CMK (cell line): ENCODE measurements around the gene REEP5.
A peak's percentile ranks its signal among the peaks of the same experiment; 100 is the strongest.
"Not testable (repeated sequence)": the region's sequence is repeated elsewhere in the genome, so short reads cannot be mapped to it uniquely, and the experiment has no call there.

ENCODE experiments used
- DNase-seq: peaks from one replicate; pipeline ENCODE4 v3.0.0-alpha.2; 2010; ENCODE audit warnings: low read depth

REEP5 gene

DNA sequence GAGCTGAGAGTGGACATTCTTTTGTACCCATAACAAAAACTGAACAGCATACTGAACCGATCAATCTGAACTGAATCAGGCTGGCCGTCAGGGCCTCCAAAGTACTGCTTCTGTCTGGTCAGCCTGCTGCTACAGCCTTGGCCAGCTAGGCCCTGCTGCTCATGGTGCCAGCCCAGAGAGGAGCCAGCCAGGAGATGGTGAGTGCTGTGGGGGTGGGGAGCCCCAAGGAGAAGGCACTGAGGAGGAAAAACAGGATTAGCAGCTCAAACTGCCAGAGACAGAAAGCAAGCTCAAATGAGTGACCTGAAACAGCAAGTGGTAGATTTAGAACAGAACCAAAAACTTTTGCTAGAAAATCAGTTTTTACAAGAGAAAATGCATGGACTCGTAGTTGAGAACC lies 37.0 kb downstream of the REEP5 start:
- DNase-seq: no peak

DNA sequence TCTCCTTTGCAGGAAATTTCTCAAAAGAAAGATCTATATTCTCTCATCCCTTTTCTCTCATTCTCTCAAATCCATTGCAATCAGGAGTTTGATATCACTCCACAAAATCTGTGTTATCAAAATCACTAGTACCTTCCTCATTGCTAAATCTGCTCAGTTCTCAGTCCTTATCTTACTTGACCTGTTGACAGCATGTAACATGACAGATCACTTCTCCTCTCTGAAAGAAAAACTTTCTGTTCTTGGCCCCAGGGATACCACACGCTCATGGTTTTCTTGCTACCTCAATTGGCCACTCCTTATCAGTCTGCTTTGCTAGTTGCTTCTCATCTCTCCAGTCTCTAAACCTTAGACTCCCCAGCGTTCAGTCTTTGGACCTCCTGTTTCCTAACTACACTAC lies 38.8 kb downstream of the REEP5 start:
- DNase-seq: no peak

DNA sequence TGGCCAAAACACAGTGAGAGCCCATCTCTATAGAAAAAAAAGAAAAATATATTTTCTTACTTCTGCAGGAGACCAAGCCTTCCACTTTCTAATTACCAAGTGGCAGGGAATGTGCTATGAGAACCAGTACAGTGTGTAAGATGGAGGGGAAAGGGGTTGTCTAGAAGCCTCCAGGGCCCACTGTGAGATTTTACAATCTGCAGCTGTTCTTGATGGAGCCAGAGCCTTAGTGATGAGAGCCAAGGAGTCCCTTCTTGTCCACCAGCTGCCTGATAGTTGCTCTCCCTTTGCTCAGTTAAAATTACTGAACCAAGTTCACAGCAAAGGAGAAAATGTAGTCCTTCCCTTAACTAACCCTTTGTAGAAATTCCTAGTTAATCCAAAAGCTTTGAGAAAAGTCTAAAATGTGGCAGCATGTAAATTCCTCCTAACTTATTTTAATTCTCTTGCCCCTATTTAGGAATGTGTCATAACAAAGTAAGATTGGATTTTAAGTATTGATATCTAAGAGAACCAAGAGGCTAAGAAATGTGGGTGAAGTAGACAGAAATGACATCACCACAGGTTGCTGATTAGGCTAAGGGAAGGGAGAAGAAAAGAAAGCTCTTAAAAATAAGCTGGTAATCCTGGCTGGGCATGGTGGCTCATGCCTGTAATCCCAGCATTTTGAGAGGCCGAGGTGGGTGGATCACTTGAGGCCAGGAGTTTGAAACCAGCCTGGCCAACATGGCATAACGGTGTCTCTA lies 41.6 kb downstream of the REEP5 start:
- no peak for DNase-seq

DNA sequence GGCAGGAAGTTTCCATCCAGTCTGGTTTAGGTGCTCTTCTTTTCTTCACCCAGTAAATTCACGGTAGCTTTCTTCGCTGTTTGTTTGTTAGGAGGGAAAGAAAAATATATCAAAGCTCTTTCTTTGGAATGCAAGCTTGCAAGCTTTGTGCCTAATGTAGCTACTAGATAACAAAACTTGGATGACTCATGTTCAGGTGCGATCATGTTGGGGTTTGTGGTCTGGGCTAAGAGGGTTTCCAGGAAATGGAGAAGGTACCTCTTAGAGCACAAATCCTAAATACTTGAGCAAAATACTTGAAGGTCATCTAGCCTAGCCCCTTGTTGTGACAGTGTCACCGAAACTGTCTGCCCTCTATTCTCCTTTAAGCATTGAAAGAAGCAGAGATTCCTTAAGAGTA lies 43.3 kb downstream of the REEP5 start:
- no peak for DNase-seq

DNA sequence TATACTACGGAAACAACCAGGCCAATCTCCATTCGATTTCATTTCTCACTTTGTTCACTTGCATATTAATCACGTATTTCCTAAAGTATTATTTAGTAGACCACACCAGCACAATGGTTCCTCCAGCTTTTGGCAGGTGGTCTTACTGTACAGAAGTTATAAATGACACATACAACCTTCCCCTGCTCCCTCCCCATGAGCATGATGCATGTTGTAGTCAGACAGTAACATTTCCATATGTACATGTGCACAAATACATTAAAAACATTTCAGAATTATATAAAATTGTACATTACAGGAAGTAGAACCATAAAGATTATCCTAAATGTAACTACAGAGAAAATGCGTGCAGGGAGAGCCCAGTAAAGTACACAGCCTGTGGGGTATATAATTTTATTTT lies 43.9 kb downstream of the REEP5 start:
- no peak for DNase-seq

DNA sequence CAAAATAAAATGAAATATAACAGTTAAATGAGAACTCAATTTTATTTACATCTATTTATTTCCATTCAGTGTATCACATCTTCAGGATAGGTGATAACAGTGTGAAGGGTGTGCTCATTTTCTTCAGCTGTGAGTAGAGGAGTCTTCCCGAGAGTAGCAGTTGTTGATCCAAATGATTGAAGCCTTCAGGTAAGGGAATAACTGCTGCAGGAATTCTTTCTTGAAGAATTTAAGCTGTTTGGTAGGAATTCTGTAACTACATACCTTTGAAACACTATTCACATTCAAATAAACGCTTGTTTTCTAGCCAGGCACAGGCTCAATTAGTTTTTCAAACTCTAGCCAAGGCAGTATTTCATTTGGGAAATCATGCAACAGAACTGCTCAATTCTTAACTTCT lies 45.7 kb downstream of the REEP5 start:
- DNase-seq: no peak

DNA sequence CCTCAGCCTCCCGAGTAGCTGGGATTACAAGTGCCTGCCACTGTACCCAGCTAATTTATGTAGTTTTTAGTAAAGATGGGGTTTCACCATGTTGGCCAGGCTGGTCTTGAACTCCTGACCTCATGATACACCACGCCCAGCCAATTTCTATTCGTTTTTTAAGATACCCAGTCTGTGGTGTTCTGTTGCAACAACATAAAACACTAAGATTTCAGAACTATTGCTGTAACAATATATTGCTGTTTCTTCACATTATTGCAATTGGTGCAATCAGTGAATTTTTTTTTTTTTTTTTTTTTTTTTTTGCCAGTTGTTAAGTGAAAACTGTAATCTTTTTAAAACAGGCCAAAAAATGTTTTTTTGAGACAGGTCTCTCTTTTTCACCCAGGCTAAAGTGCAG lies 51.1 kb downstream of the REEP5 start:
- no peak for DNase-seq

DNA sequence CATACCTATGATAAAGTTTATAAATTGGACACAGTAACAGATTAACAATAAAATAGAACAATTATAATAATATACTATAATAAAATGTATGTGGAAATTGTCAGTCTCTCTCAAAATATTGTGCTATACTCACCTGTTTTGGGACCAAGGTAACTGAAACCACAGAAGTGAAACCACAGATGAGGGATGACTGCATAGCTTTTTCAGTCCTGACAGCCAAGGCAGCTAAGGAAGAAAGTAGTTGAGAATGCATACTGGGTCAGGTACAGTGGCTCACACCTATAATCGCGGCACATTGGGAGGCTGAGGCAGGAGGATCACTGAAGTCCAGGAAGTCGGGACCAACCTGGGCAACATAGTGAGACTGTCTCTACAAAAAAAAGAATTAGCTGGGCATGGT lies 52.1 kb downstream of the REEP5 start:
- no peak for DNase-seq

DNA sequence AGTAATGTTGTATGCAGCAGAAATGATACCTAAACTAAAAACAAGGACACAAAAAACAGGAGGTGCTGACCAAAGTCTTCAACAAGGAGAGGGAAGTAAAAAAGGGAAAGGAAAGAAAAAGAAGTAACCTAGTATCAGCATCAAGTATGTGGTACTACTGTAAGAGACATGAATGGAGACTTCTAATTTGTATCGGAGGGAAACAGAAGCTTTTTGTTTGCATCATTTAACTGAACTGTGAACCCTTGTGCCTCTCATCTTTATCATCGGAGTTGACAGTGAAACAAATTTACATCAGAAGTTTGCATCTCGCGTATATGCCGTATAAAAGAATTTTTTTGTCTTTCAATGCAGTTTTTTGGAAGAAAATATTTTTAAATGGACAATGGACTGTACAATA lies 54.6 kb downstream of the REEP5 start:
- no peak for DNase-seq

DNA sequence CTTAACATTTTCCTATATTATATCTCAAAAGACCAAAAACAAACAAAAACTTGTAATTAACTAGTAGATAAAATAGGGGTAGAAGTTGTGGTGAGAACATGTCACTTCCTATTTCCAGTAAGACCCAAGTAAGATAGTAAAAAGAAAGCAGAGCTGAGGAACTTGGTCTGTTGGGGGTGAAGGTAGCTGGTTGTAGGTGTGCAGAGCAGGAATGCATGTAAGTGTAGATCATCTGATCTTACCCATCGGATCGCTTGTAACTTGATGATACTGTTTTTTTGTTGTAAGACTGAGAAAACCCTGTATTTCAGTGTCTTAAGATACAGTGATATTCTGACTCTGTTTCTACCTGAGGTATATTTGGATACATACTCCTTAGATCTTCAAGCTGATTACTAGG lies 55.3 kb downstream of the REEP5 start:
- no peak for DNase-seq

DNA sequence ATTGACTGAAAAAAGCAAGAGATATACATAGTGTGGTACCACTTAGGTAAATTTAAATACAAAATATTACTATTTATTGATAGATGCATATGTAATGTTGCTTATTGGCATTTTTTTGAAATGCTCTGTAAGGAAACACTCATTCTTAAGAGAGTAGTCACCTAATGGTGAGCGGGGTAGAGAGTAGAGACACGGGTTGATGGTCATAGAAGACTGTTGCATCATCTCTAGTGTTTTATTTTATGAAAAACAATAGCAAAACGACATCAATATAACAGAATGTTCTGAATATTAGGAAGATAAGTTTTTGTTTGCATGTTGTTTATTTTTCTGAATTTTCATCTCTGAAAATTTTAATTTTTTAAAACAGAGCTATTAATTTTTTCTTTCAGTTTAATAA lies 56.9 kb downstream of the REEP5 start:
- DNase-seq: no peak

DNA sequence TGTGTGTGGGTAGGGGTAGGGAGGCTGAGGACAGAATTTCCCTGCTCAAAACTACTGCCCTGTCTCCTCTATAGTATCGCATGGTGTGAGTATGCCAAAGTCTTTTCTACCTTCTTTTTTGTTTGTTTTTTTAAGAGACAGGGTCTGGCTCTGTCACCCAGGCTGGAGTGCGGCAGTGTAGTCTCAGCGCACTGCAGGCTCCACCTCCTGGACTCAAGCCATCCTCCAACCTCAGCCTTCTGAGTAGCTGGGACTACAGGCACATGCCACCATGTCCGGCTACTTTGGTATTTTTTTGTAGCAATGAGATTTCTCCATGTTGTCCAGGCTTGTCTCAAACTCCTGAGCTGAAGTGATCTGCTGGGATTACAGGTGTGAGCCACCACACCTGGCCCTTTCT lies 58.5 kb downstream of the REEP5 start:
- no peak for DNase-seq

DNA sequence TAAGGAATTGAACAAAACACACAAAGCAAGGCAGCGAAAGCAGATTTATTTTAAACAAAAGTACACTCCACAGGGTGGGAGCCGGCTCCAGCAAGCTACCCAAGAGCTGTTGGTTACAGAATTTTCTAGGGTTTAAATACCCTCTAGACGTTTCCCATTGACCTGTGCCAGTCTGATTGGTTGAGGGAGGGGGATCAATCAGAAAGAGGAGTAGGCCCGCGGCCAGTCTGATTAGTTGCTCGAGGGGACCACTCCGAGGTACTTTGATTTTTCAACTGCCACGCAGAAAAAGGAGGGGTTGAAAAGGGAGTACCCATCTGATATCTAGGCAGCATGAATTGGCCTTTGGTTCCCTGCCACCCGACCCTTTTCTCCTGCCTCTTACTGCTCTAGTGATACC lies 59.9 kb downstream of the REEP5 start:
- no peak for DNase-seq

DNA sequence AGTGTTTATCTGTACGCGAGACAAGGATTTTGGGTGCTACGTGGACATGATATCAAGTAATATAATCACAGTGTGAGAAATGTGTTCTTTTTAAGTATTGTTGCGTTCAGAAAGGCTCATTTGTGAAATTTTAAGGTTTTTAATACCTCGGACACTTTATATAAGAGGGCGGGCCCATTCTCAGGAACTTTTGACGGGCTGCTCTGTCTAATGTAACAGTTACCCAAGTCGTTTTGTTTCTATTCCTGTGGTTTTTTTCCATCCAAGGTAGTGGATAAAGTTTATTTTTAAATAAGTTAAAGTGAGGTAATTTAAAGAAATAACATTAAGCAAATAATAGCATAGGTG lies 60.4 kb downstream of the REEP5 start:
- DNase-seq: no peak

DNA sequence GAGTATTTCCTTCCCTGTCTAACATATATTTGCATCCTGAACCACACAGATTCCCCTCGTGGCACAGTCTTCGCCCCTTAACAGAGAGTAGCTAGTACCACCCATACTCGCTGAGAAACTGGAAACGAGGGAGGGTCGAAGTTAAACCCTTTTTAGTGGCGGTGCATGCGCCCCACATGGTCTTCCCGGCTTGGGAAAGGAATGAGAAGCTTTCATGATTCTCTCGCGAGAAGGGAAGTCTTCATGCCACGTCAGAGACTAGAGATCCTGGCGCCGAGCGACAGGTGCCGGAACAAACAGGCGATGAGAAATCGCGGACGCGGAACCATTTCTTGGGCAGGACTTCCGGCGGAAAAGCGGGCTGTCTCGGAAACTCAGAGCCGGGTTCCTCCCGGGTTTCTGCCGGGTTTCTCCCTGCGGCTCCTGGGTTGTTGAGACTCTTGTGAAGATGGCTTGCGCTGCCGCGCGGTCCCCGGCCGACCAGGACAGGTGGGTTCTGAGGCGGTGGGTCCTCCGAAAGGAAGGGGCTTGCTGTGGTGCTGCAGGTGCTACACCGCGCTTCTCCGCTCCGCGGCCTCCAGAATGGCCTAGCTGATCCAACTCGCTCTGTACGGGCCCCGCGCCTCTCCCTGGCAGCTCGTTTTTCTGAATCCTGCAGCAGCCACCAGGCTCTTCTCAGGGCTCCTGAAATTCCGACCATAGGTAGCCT lies 60.9 kb downstream of the REEP5 start, which contains the start of gene SRP19:
Gene SRP19, plus strand, starts transcription at position 359 of the 709 bp plus-strand sequence. Its CDS starts 90 bp downstream, at position 449.
- peak; percentile 83 for DNase-seq

DNA sequence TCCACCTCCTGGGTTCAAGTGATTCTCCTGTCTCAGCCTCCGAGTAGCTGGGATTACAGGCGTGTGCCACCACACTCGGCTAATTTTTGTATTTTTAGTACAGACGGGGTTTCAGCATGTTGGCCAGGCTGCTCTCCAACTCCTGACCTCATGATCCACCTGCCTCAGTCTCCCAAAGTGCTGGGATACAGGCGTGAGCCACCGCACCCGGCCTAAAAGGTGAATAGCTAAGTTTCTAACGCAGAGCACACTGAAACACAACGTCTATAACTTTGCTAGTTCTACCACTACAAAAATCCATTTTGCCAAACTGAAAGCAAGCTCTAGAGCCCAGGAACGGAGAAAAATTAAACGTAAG lies 61.5 kb downstream of the REEP5 start:
- not testable (repeated sequence) for DNase-seq

DNA sequence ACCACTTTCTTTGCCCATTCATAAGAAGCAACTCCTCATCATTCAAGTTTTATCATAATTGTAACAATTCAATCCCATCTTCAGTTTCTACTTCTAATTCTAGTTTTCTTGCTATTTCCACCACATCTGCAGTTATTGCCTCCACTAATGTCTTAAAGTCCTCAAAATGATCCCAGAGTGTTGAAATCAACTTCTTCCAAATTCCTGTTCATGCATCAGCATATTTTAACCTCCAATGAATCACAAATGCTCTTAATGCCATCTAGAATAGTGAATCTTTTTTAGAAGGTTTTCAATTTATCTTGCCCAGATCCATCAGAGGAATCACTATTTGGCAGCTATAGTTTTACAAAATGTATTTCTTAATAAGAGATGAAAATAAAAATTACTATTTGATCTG lies 64.2 kb downstream of the REEP5 start:
- DNase-seq: no peak

DNA sequence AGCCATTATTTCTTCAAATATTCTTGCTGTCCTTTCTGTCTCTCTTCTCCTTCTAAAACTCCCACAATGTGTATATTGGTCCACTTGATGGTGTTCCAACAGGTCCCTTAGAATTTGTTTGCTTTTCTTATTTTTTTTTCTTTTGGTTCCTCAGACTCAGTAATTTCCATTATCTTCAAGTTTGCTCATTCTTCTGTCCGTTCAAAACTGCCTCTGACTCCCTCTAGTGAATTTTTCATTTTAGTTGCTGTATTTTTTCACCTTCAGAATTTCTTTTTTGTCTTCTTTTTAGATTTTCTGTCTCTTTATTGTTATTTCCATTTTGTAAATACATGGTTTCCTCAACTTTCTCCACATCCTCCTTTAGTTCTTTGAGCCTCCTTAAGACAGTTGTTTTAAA lies 67.4 kb downstream of the REEP5 start:
- DNase-seq: no peak

DNA sequence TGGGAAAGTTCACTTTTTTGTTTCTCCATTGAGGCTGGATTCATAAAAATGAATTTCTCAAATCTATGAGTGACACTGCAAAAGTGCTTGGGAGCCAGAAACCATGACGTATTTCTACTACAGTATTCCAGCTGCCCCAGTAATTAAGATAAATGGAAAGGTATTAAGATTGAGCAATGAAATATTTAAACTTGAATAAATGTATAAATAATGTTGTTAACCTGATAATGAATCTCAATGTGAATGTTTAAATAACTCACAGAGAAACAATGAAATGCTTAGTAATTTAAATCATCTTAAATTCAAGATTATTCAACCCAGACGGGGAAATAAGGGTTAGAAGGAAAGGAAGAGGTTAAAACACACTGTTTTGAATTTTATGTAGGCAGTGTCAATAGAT lies 72.1 kb downstream of the REEP5 start:
- no peak for DNase-seq

DNA sequence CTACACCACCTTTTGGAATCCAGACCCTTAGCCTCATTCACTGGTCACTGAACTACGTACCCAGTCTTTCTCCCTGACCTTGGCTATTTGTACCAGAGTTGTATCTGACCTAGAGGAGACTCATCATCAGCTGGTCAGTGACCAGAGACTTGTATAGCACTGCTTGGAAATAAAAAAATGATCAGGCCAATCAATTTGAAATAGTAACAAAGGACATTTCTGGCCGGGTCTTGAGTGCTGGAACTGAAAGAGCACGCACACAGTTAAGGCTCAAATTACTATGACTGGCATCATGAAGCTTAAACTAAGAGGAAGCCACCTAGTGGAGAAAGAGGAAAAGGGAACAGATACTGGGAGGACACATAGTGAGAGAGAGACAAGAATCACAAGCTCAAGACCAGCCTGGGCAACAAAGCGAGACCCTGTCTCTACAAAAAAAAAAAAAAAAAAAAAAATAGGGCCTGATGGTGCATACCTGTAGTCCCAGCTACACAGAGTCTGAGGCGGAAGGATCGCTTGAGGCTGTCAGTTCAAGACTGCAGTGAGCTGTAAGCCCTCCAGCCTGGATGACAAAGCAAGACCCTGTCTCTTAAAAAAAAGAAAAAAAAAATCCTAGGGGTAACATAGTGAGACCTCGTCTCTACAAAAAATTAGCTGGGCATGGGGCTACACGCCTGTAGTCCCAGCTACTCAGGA lies 73.8 kb downstream of the REEP5 start:
- DNase-seq: peak; percentile 32

DNA sequence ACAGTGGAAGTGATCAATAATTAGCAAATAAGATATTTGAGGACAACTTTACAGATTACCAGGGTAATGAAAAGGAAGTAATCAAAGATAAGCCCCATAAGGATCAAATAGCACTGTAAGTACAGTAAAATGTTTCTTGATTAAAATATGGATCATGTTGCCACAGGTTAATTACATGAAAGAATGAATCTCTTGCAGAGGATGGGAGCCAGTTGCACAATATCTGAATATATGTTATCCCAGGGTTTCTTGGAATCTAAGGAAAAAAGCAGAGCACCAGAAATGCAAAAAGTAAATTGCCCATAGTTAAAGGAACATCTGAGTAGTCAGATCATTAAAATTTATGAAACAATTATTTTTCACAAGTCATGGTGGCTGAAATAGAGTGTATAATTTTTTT lies 74.7 kb downstream of the REEP5 start:
- no peak for DNase-seq

DNA sequence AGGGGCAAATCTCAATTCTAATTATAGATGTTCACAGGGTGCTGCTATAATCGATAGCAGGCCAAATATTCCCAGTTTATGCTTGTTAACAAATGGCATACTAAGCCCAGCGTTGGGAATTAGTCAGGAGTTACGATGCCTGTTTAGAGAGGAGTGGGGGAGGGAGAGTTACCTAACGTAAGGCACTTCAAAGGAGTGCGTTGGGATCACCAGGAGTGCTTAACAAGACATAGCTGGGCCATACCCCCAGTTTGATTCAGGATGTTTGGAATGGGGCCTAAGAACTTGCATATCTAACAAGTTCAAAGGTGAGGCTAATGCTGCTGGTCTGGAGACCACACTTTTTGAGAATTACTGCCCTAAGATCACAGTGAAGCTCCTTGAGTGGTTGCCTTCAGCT lies 75.5 kb downstream of the REEP5 start:
- no peak for DNase-seq

DNA sequence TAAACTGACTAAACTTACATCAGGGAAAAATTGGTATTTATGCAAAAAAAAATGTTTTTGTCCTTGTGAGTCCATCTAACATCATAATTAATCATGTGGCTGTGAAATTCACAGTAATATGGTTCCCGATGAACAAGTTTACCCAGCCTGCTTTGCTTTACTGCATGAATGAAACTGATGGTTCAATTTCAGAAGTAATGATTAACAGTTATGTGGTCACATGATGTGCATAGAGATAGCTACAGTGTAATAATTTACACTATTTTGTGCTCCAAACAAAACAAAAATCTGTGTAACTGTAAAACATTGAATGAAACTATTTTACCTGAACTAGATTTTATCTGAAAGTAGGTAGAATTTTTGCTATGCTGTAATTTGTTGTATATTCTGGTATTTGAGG lies 77.5 kb downstream of the REEP5 start:
- no peak for DNase-seq
